ENCODE results near the gene PLXNA4.

Gene PLXNA4

GRCh38 chr7:132102391-132102790 is 473.9 kb downstream of the PLXNA4 start:
- TF ChIP-seq REST (IDR thresholded peaks at IDR 0.05; ENCODE audit: insufficient read depth in 1 of 2, low read depth in 2 of 2, low read length in 2 of 2) (no peak), POLR2AphosphoS5 (IDR thresholded peaks at IDR 0.05; ENCODE audit: low read depth, low read length) (no peak), SIN3A (IDR thresholded peaks at IDR 0.05; ENCODE audit: borderline replicate concordance, insufficient read depth, low read length) (no peak), TAF1 (IDR thresholded peaks at IDR 0.05; ENCODE audit: borderline replicate concordance, insufficient read depth, low read length) (no peak), FOXP2 (optimal IDR thresholded peaks at IDR 0.05; ENCODE audit: borderline replicate concordance, extremely low read depth, extremely low read length, insufficient read depth) (no peak)

GRCh38 chr7:132100981-132101380 is 475.3 kb downstream of the PLXNA4 start:
- TF ChIP-seq POLR2AphosphoS5 (IDR thresholded peaks at IDR 0.05; ENCODE audit: low read depth, low read length) (no peak), REST (IDR thresholded peaks at IDR 0.05; ENCODE audit: insufficient read depth in 1 of 2, low read depth in 2 of 2, low read length in 2 of 2) (no peak), SIN3A (IDR thresholded peaks at IDR 0.05; ENCODE audit: borderline replicate concordance, insufficient read depth, low read length) (no peak), TAF1 (IDR thresholded peaks at IDR 0.05; ENCODE audit: borderline replicate concordance, insufficient read depth, low read length) (no peak), FOXP2 (optimal IDR thresholded peaks at IDR 0.05; ENCODE audit: borderline replicate concordance, extremely low read depth, extremely low read length, insufficient read depth) (no peak)

- no peak for TF ChIP-seq TAF1 (IDR thresholded peaks at IDR 0.05; ENCODE audit: borderline replicate concordance, insufficient read depth, low read length)
- no peak for TF ChIP-seq SIN3A (IDR thresholded peaks at IDR 0.05; ENCODE audit: borderline replicate concordance, insufficient read depth, low read length)
- TF ChIP-seq POLR2AphosphoS5 (IDR thresholded peaks at IDR 0.05; ENCODE audit: low read depth, low read length) = no peak
- TF ChIP-seq FOXP2 (optimal IDR thresholded peaks at IDR 0.05; ENCODE audit: borderline replicate concordance, extremely low read depth, extremely low read length, insufficient read depth) = no peak
- TF ChIP-seq REST (IDR thresholded peaks at IDR 0.05; ENCODE audit: insufficient read depth in 1 of 2, low read depth in 2 of 2, low read length in 2 of 2) = no peak
Observed at GRCh38 chr7:132100483-132100882, 475.8 kb downstream of the PLXNA4 start.

- TF ChIP-seq TAF1 (IDR thresholded peaks at IDR 0.05; ENCODE audit: borderline replicate concordance, insufficient read depth, low read length) (no peak), POLR2AphosphoS5 (IDR thresholded peaks at IDR 0.05; ENCODE audit: low read depth, low read length) (no peak), REST (IDR thresholded peaks at IDR 0.05; ENCODE audit: insufficient read depth in 1 of 2, low read depth in 2 of 2, low read length in 2 of 2) (no peak), SIN3A (IDR thresholded peaks at IDR 0.05; ENCODE audit: borderline replicate concordance, insufficient read depth, low read length) (no peak), FOXP2 (optimal IDR thresholded peaks at IDR 0.05; ENCODE audit: borderline replicate concordance, extremely low read depth, extremely low read length, insufficient read depth) (no peak)
Observed at GRCh38 chr7:132099163-132099562, 477.1 kb downstream of the PLXNA4 start.

GRCh38 chr7:132098327-132098726 is 477.9 kb downstream of the PLXNA4 start:
- TF ChIP-seq POLR2AphosphoS5 (IDR thresholded peaks at IDR 0.05; ENCODE audit: low read depth, low read length) (no peak), SIN3A (IDR thresholded peaks at IDR 0.05; ENCODE audit: borderline replicate concordance, insufficient read depth, low read length) (no peak), REST (IDR thresholded peaks at IDR 0.05; ENCODE audit: insufficient read depth in 1 of 2, low read depth in 2 of 2, low read length in 2 of 2) (no peak)
